ENCODE data around the gene THADA.

DNA sequence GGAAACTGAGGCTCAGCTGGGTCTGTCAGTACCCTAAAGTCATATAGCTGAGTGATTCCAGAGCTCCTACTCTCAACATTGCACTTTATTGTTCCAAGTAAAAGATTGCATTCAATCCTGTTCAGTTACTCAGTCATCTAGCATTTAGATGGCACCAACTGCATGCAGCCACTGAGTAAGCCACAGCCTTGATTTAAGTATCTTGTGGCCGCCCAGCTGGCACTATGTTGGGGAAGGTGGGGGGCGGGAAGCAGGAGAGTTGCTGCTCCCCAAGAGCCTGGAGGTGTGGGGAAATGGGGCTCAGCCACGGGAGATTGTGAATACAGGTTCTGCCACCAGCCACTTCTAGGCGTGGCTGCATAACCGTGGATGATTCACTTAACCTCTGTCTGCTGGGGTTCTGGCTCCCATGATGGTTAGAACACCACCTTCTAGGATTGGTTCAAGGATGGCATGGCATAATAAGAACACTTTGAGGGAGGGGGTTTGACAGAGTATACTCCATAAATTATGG, 386.6 kb downstream of the THADA start:
- TF ChIP-seq ZNF384 (IDR thresholded peaks at IDR 0.05) (no peak), LEF1 (IDR thresholded peaks at IDR 0.05; ENCODE audit: borderline replicate concordance) (no peak), FOXA1 (IDR thresholded peaks at IDR 0.05) (no peak), FOXM1 (IDR thresholded peaks at IDR 0.05; ENCODE audit: borderline replicate concordance) (no peak), BHLHE40 (IDR thresholded peaks at IDR 0.05; ENCODE audit: borderline replicate concordance) (no peak)
- TF ChIP-seq, protein P1, sequence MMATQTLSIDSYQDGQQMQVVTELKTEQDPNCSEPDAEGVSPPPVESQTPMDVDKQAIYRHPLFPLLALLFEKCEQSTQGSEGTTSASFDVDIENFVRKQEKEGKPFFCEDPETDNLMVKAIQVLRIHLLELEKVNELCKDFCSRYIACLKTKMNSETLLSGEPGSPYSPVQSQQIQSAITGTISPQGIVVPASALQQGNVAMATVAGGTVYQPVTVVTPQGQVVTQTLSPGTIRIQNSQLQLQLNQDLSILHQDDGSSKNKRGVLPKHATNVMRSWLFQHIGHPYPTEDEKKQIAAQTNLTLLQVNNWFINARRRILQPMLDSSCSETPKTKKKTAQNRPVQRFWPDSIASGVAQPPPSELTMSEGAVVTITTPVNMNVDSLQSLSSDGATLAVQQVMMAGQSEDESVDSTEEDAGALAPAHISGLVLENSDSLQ (IDR thresholded peaks at IDR 0.05), result no peak
